Loucy (cell line): ENCODE measurements around the gene STK39.

Experiments
- CTCF ChIP-seq: fragments of 200-600 bp; sonication (generic); conservative IDR thresholded peaks from 2 replicates; pipeline ENCODE4 v1.5.1; 2014; ENCODE audit warnings: mild to moderate bottlenecking, antibody characterized with exemption, low read length
- EZH2phosphoT487 ChIP-seq: fragments of 200-600 bp; IDR thresholded peaks from 2 replicates; pipeline ENCODE4 v1.6.1; 2018; ENCODE audit warnings: antibody characterized with exemption, mild to moderate bottlenecking, moderate library complexity, borderline replicate concordance

- TF ChIP-seq CTCF: no peak
- no peak for TF ChIP-seq EZH2phosphoT487
Observed at GRCh38 chr2:168140892-168141291, 106.5 kb downstream of the STK39 start.
